NCI-H748 treated with DMSO at 0.1 percent for 48 hours (cell line): Measurements from ENCODE around the gene PSMA6.
"Not testable (repeated sequence)": the region's sequence is repeated elsewhere in the genome, so short reads cannot be mapped to it uniquely, and the experiment has no call there.

Experiments
- DNase-seq: peaks from one replicate; lab custom pipeline; 2025; lab: John Stamatoyannopoulos, UW

Gene PSMA6

GRCh38 chr14:35285168-35286002, 6.8 kb upstream of the PSMA6 start:
- no peak for DNase-seq

GRCh38 chr14:35286003-35286600, 6.1 kb upstream of the PSMA6 start:
- no peak for DNase-seq

GRCh38 chr14:35286707-35287106, 5.5 kb upstream of the PSMA6 start:
- no peak for DNase-seq

- no peak for DNase-seq
Measured at GRCh38 chr14:35287431-35288013, 4.7 kb upstream of the PSMA6 start.

GRCh38 chr14:35289623-35290022, 2.6 kb upstream of the PSMA6 start:
- no peak for DNase-seq

- DNase-seq: no peak
Measured at GRCh38 chr14:35292770-35293561, 784 bp downstream of the PSMA6 start.

GRCh38 chr14:35295845-35296161, 3.6 kb downstream of the PSMA6 start:
- no peak for DNase-seq

- DNase-seq: no peak
Measured at GRCh38 chr14:35296545-35296944, 4.4 kb downstream of the PSMA6 start.

- DNase-seq: no peak
Measured at GRCh38 chr14:35297706-35298105, 5.5 kb downstream of the PSMA6 start.

- no peak for DNase-seq
Measured at GRCh38 chr14:35298351-35298750, 6.2 kb downstream of the PSMA6 start.

- no peak for DNase-seq
Measured at GRCh38 chr14:35299708-35300107, 7.5 kb downstream of the PSMA6 start.

GRCh38 chr14:35300228-35300627, 8.0 kb downstream of the PSMA6 start:
- DNase-seq: no peak

- not testable (repeated sequence) for DNase-seq
Measured at GRCh38 chr14:35301334-35301733, 9.2 kb downstream of the PSMA6 start.

- no peak for DNase-seq
Measured at GRCh38 chr14:35301735-35302528, 9.8 kb downstream of the PSMA6 start.

GRCh38 chr14:35303149-35303935, 11.2 kb downstream of the PSMA6 start:
- DNase-seq: no peak

GRCh38 chr14:35304812-35305462, 12.8 kb downstream of the PSMA6 start:
- no peak for DNase-seq

GRCh38 chr14:35305633-35306032, 13.5 kb downstream of the PSMA6 start:
- no peak for DNase-seq

- DNase-seq: no peak
Measured at GRCh38 chr14:35306114-35306513, 13.9 kb downstream of the PSMA6 start.

GRCh38 chr14:35317820-35318219, 25.6 kb downstream of the PSMA6 start:
- DNase-seq: no peak

- no peak for DNase-seq
Measured at GRCh38 chr14:35319509-35319908, 27.3 kb downstream of the PSMA6 start.
